Measurements from ENCODE around the gene MARCHF6.

- TF ChIP-seq, protein P1, sequence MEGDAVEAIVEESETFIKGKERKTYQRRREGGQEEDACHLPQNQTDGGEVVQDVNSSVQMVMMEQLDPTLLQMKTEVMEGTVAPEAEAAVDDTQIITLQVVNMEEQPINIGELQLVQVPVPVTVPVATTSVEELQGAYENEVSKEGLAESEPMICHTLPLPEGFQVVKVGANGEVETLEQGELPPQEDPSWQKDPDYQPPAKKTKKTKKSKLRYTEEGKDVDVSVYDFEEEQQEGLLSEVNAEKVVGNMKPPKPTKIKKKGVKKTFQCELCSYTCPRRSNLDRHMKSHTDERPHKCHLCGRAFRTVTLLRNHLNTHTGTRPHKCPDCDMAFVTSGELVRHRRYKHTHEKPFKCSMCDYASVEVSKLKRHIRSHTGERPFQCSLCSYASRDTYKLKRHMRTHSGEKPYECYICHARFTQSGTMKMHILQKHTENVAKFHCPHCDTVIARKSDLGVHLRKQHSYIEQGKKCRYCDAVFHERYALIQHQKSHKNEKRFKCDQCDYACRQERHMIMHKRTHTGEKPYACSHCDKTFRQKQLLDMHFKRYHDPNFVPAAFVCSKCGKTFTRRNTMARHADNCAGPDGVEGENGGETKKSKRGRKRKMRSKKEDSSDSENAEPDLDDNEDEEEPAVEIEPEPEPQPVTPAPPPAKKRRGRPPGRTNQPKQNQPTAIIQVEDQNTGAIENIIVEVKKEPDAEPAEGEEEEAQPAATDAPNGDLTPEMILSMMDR (IDR thresholded peaks at IDR 0.05) = no peak
- TF ChIP-seq EP300 (IDR thresholded peaks at IDR 0.05; ENCODE audit: low read depth) (no peak), POLR2A (IDR thresholded peaks at IDR 0.05) (no peak), POLR2AphosphoS5 (IDR thresholded peaks at IDR 0.05) (no peak)
Observed at GRCh38 chr5:10335711-10336470, 17.6 kb upstream of the MARCHF6 start.

All from transverse colon (tissue), 4 donors.